Stimulated activated CD8-positive, alpha-beta memory T cell treated with anti-CD3 and anti-CD28 coated beads, Interleukin-2, amount 100 ng/mL, for 1 hour (primary cell): Measurements from ENCODE around the gene NME7.
"Not testable (repeated sequence)": the region's sequence is repeated elsewhere in the genome, so short reads cannot be mapped to it uniquely, and the experiment has no call there.

Experiments
- DNase-seq, 2 donors: peaks; one replicate each; pipeline ENCODE4 v3.0.0-alpha.2; 2020; ENCODE audit warnings: low read depth in 2 of 2

NME7 gene

GRCh38 chr1:169235568-169235967 lies 132.0 kb downstream of the NME7 start:
- DNase-seq: no peak

- DNase-seq: no peak
Measured at GRCh38 chr1:169234780-169235179, 132.8 kb downstream of the NME7 start.

GRCh38 chr1:169217636-169218035 lies 150.0 kb downstream of the NME7 start:
- DNase-seq: no peak

GRCh38 chr1:169214598-169214997 lies 153.0 kb downstream of the NME7 start:
- DNase-seq: no peak

- DNase-seq: no peak
Measured at GRCh38 chr1:169212088-169212487, 155.5 kb downstream of the NME7 start.

- no peak for DNase-seq
Measured at GRCh38 chr1:169207797-169208520, 159.6 kb downstream of the NME7 start.

GRCh38 chr1:169204157-169204556 lies 163.4 kb downstream of the NME7 start:
- no peak for DNase-seq

GRCh38 chr1:169202791-169203665 lies 164.6 kb downstream of the NME7 start:
- no peak for DNase-seq

GRCh38 chr1:169201084-169201619 lies 166.4 kb downstream of the NME7 start:
- no peak for DNase-seq

- no peak for DNase-seq
Measured at GRCh38 chr1:169200319-169200718, 167.3 kb downstream of the NME7 start.

GRCh38 chr1:169196581-169196980 lies 171.0 kb downstream of the NME7 start:
- no peak for DNase-seq

- DNase-seq: no peak
Measured at GRCh38 chr1:169196161-169196560, 171.4 kb downstream of the NME7 start.

- DNase-seq: no peak
Measured at GRCh38 chr1:169193191-169193850, 174.3 kb downstream of the NME7 start.

- DNase-seq: no peak
Measured at GRCh38 chr1:169186106-169186505, 181.5 kb downstream of the NME7 start.

GRCh38 chr1:169184812-169185211 lies 182.8 kb downstream of the NME7 start:
- DNase-seq: no peak

GRCh38 chr1:169180174-169180573 lies 187.4 kb downstream of the NME7 start:
- no peak for DNase-seq

GRCh38 chr1:169179431-169179830 lies 188.2 kb downstream of the NME7 start:
- DNase-seq: not testable (repeated sequence)

- no peak for DNase-seq
Measured at GRCh38 chr1:169175461-169175860, 192.1 kb downstream of the NME7 start.

- DNase-seq: no peak
Measured at GRCh38 chr1:169163059-169163458, 204.5 kb downstream of the NME7 start.

- DNase-seq: no peak
Measured at GRCh38 chr1:169161496-169162194, 206.0 kb downstream of the NME7 start.

- DNase-seq: no peak
Measured at GRCh38 chr1:169160845-169161495, 206.6 kb downstream of the NME7 start.
